Aorta (tissue), 5 donors: Measurements from ENCODE around the gene QPCT. TPM values are rescaled to one million over a fixed set of nuclear protein-coding genes. Genes with fewer than 3 reads are reported as not detected.

Experiments used
- ATAC-seq: fragments of 200-7000 bp; cut with Tn5 transposase; one replicate; pipeline ENCODE4 v1.9.1; 2022; ENCODE audit warnings: moderate library complexity; ENCODE audit not compliant: low FRiP score
- DNase-seq, 2 donors: peaks; one replicate each; pipeline ENCODE4 v3.0.0-alpha.2; 2020
- H3K27ac ChIP-seq, 2 donors: one replicate each; pipeline ENCODE4 v1.5.1; 2013; ENCODE audit warnings: low read length in 2 of 2, mild to moderate bottlenecking in 2 of 2, moderate library complexity in 2 of 2, control low read depth in 1 of 2, inconsistent platforms in 1 of 2, low read depth in 1 of 2
- H3K27me3 ChIP-seq, 2 donors: one replicate each; pipeline ENCODE4 v1.6.1; 2013; ENCODE audit warnings: control low read depth in 1 of 2, low read length in 1 of 2, mild to moderate bottlenecking in 1 of 2, moderate library complexity in 1 of 2; ENCODE audit not compliant: insufficient read depth in 2 of 2, control insufficient read depth in 1 of 2
- H3K36me3 ChIP-seq, 2 donors: one replicate each; pipeline ENCODE4 v1.6.1; 2013; ENCODE audit warnings: control low read depth in 1 of 2, low read length in 1 of 2, mild to moderate bottlenecking in 1 of 2; ENCODE audit not compliant: insufficient read depth in 2 of 2, control insufficient read depth in 1 of 2
- H3K4me1 ChIP-seq, 2 donors: one replicate each; pipeline ENCODE4 v1.6.1; 2013; ENCODE audit warnings: low read length in 2 of 2, control low read depth in 1 of 2, mild to moderate bottlenecking in 1 of 2, moderate library complexity in 1 of 2; ENCODE audit not compliant: insufficient read depth in 2 of 2, control insufficient read depth in 1 of 2
- H3K4me3 ChIP-seq, 2 donors: one replicate each; pipeline ENCODE4 v1.5.1; 2013; ENCODE audit warnings: low read length in 2 of 2, control low read depth in 1 of 2, mild to moderate bottlenecking in 1 of 2
- H3K9me3 ChIP-seq: one replicate; pipeline ENCODE4 v1.6.1; 2013; ENCODE audit warnings: mild to moderate bottlenecking, low read length; ENCODE audit not compliant: control insufficient read depth
- WGBS, 2 donors: extraction: QIAGEN DNeasy Blood & Tissue Kit; methylation state at CpG; one replicate each; pipeline ENCODE4 v1.1.7; 2013; 5-methylcytosine and 5-hydroxymethylcytosine counted together
- intact Hi-C, 2 donors: fragments of 100-400 bp; cut with DNase I; formaldehyde crosslinking; loops; one replicate each; pipeline versions ENCODE4 v1.14.2 to v1.15.0; 2022
- polyA plus RNA-seq, 2 donors: library from polyadenylated mRNA; stranded (reverse); fragments of 200-250 nt; gene quantifications; one replicate each; pipeline ENCODE4 v1.2.3, GENCODE V29; 2013
- total RNA-seq, 2 donors: library from RNA; stranded (reverse); fragmentation: NEBNext Ultra II Directional; extraction: Animal tissue kit (Norgen Biotek cat#: 25700); gene quantifications; one replicate each; pipeline ENCODE4 v1.2.1, GENCODE V29; 2021
- donor health status: healthy with polysubstance abuse.
- donor health status: Bipolar disorder and iron deficiency.
- donor health status: DM: no; HTN: no; CAD: no.
- donor health status: DM: no; HTN: no; CAD: no.
- donor health status: DM: yes; HTN: yes; CAD: no.

Gene QPCT
- total and polyA plus RNA-seq, 4 donors, result 1.9 to 5.5 (median 3.9) TPM

DNA sequence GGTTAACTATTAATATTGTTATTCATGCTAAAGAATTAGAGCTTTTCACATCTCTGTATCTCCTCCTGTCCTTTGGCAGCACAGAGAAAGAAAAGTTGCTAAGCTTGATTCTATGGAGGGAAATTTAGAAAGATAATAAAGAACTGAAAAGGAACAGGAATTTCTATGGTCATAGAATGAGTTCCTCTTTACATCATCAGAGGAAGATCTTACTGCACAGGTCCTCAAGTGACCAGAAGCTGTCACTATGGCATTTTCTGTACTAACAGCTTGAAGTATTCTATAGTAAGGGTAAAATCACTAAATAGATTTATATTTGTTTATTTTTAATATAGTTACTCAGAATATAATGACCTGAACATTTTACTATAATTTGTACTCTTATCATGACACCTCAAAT lies 13.7 kb upstream of the QPCT start:
- Histone ChIP-seq H3K9me3 (no peaks in the 10 kb centered on the region), H3K36me3 (no peaks in the 10 kb centered on the region), H3K4me3 (no peak overlapping the region), H3K27me3 (no peaks in the 10 kb centered on the region), H3K27ac (no peak overlapping the region), H3K4me1 (no peaks in the 10 kb centered on the region)
- intact Hi-C loops, result no loop called here
- DNase-seq, result no peak
- no peak for ATAC-seq

GRCh38 chr2:37332560-37332959 lies 11.9 kb upstream of the QPCT start:
- ATAC-seq, result no peak
- H3K27me3 ChIP-seq, result no peaks in the 10 kb centered on the region
- no peaks in the 10 kb centered on the region for H3K36me3 ChIP-seq
- DNase-seq, result no peak
- WGBS, 2 donors, result 93 to 94% methylated on average over 3 of the region's 3 CpGs
- H3K27ac ChIP-seq, result no peak overlapping the region
- H3K4me3 ChIP-seq, result no peak overlapping the region
- H3K4me1 ChIP-seq, result no peaks in the 10 kb centered on the region
- no peaks in the 10 kb centered on the region for H3K9me3 ChIP-seq
- intact Hi-C loops, result no loop called here

DNA sequence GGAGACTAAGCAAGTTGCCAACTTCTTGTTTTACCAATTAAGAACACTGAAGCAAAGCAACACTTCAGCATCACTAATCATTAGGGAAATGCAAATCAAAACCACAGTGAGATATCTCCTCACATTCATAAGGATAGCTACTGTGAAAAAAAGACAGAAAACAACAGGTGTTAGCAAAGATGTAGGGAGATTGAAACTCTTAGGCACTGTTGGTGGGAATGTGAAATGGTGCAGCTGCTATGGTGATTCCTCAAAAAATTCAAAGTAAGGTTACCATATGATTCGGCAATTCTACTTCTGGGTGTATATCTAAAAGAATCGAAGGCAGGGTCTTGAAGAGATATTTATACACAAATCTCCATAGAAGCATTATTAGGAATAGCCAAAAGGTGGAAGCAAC lies 11.2 kb upstream of the QPCT start:
- no peak for ATAC-seq
- Histone ChIP-seq H3K36me3 (no peaks in the 10 kb centered on the region), H3K27ac (no peak overlapping the region), H3K4me3 (no peak overlapping the region), H3K4me1 (no peaks in the 10 kb centered on the region), H3K27me3 (no peaks in the 10 kb centered on the region), H3K9me3 (no peaks in the 10 kb centered on the region)
- no peak for DNase-seq
- 60 to 71% methylated on average over 2 of the region's 2 CpGs for WGBS, 2 donors
- intact Hi-C loops, result no loop called here

GRCh38 chr2:37335604-37336003 lies 8.8 kb upstream of the QPCT start:
- no peak for DNase-seq
- WGBS, 2 donors, result 83 to 87% methylated on average over 2 of the region's 2 CpGs

DNA sequence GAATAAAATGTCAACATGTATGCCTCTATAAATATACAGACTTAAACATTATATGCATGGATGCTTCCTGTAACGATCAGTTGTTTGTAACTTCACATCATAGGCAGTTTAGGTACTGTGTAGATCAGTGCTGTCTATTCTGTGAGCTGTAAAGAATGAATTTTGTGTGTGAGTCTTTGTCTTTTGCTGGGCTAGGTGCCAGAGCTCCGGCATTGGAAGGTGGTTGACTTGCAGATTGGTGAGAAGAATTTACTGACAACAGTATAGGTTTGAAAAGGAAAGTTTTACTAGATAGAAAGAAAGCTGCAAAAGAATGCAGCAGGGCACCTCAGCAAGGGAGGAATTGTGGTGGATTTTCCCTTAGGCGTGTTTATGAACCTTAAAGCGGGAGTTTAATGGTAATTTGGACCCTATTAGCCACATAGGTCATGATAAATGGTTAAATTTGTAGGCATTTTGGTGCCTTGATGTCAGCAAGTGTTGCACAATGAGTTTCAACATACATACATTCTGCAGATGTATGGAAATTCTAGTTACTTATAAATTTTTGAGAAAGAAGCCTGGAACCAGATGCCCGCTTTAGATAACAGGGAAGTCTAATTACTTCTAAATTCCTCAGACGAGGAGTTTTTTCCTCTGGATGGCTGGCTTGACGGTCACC lies 6.7 kb upstream of the QPCT start:
- H3K27me3 ChIP-seq, result no peaks in the 10 kb centered on the region
- H3K36me3 ChIP-seq, result no peaks in the 10 kb centered on the region
- intact Hi-C loops, result no loop called here
- ATAC-seq, result no peak
- no peak overlapping the region for H3K4me3 ChIP-seq
- H3K9me3 ChIP-seq, result no peaks in the 10 kb centered on the region
- no peak for DNase-seq
- WGBS, 2 donors, result 84 to 89% methylated on average over 7 of the region's 7 CpGs
- no peaks in the 10 kb centered on the region for H3K4me1 ChIP-seq
- H3K27ac ChIP-seq, result no peak overlapping the region

More at GRCh38 chr2:37335604-37336003, 8.8 kb upstream of the QPCT start:
- no peak overlapping the region for H3K4me3 ChIP-seq
- H3K27ac ChIP-seq, result no peak overlapping the region
- intact Hi-C loops, result no loop called here
- H3K36me3 ChIP-seq, result no peaks in the 10 kb centered on the region
- no peaks in the 10 kb centered on the region for H3K27me3 ChIP-seq
- H3K4me1 ChIP-seq, result no peaks in the 10 kb centered on the region
- ATAC-seq, result no peak
- H3K9me3 ChIP-seq, result no peaks in the 10 kb centered on the region

DNA sequence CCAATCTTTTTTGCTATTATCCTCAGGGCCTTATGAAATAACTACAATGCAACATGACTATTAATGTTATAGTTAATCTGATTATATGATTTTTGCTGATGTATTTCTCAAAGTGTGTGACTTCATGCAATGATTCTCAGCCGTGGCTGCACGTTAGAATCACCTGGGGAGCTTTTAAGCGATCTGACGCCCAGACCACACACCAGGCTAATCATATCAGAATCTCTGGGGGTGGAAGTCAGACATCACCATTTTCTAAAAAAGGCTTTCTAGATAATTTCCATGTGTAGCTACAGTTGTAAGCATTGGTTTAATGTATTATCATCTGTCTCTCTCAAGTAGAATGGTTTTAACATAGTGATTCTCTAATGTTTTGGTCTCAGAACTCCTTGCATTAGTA lies 5.5 kb upstream of the QPCT start:
- no peaks in the 10 kb centered on the region for H3K4me1 ChIP-seq
- no peak overlapping the region for H3K27ac ChIP-seq
- DNase-seq (no peak), ATAC-seq (no peak)
- 87 to 90% methylated on average over 4 of the region's 4 CpGs for WGBS, 2 donors
- intact Hi-C loops, result no loop called here
- H3K4me3 ChIP-seq, result no peak overlapping the region
- no peaks in the 10 kb centered on the region for H3K36me3 ChIP-seq
- H3K9me3 ChIP-seq, result no peaks in the 10 kb centered on the region
- H3K27me3 ChIP-seq, result no peaks in the 10 kb centered on the region

DNA sequence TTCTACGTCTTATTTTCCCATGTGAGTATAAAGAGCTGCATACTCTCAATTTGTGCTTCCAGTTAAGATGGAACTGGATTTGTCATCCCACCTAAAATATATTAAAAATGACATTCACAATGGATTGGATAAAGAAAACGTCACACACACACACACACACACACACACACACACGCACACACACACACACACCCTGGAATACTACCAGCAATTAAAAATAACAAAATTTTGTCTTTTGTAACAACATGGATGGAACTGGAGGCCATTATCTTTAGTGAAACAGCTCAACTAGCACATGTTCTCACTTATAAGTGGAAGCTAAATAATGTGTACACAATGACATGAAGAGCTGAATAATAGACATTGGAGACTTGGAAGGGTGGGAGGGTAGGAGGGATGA lies 3.8 kb upstream of the QPCT start:
- Histone ChIP-seq H3K4me3 (no peak overlapping the region), H3K36me3 (no peaks in the 10 kb centered on the region), H3K4me1 (no peaks in the 10 kb centered on the region), H3K27ac (no peak overlapping the region), H3K27me3 (no peaks in the 10 kb centered on the region), H3K9me3 (no peaks in the 10 kb centered on the region)
- ATAC-seq (no peak), DNase-seq (no peak)
- whole genome bisulfite sequencing, 2 donors, result 85 to 91% methylated on average over 3 of the region's 3 CpGs
- intact Hi-C loops, result no loop called here

GRCh38 chr2:37342591-37343220 lies 1.7 kb upstream of the QPCT start:
- Histone ChIP-seq H3K9me3 (no peaks in the 10 kb centered on the region), H3K4me3 (no peak overlapping the region), H3K36me3 (no peaks in the 10 kb centered on the region), H3K27ac (no peak overlapping the region), H3K27me3 (no peaks in the 10 kb centered on the region), H3K4me1 (no peaks in the 10 kb centered on the region)
- DNase-seq (no peak), ATAC-seq (no peak)
- intact Hi-C loops, result no loop called here
- WGBS, 2 donors, result 91 to 93% methylated on average over 7 of the region's 7 CpGs
